ENCODE results near the gene SULT1A2. TPM values are rescaled to one million over a fixed set of nuclear protein-coding genes. Genes with fewer than 3 reads are reported as not detected.
"Not testable (repeated sequence)": the region's sequence is repeated elsewhere in the genome, so short reads cannot be mapped to it uniquely, and the experiment has no call there.

Gene SULT1A2
- under 1 TPM in 1 of 4 donors, not detected in 3; 0.46 TPM for total RNA-seq

- in situ Hi-C loops (cut with MboI; ENCODE audit: low sequenced_read_pairs in 4 of 4) (no loop called here), intact Hi-C loops (cut with DNase I; ENCODE audit: low total_unique reads) (no loop called here)
- ATAC-seq (no peak), DNase-seq (no peak)
- Histone ChIP-seq H3K4me3 (peak within 1 kb of the TSS in 1 of 4 donors; percentile 5), H3K27ac (no peak within 1 kb of the TSS), H3K36me3 (no peaks in the 10 kb centered on the region), H3K4me1 (peaks cover 0 to 10% of the 10 kb centered on the region in 2 donors), H3K9me3 (no peaks in the 10 kb centered on the region), H3K27me3 (no peaks in the 10 kb centered on the region)
- TF ChIP-seq, protein P1, sequence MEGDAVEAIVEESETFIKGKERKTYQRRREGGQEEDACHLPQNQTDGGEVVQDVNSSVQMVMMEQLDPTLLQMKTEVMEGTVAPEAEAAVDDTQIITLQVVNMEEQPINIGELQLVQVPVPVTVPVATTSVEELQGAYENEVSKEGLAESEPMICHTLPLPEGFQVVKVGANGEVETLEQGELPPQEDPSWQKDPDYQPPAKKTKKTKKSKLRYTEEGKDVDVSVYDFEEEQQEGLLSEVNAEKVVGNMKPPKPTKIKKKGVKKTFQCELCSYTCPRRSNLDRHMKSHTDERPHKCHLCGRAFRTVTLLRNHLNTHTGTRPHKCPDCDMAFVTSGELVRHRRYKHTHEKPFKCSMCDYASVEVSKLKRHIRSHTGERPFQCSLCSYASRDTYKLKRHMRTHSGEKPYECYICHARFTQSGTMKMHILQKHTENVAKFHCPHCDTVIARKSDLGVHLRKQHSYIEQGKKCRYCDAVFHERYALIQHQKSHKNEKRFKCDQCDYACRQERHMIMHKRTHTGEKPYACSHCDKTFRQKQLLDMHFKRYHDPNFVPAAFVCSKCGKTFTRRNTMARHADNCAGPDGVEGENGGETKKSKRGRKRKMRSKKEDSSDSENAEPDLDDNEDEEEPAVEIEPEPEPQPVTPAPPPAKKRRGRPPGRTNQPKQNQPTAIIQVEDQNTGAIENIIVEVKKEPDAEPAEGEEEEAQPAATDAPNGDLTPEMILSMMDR (IDR thresholded peaks at IDR 0.05 in 4 of 5, conservative IDR thresholded peaks at IDR 0.05 in 1 of 5), result no peak
- TF ChIP-seq POLR2A (IDR thresholded peaks at IDR 0.05), result no peak
Measured at GRCh38 chr16:28596840-28597691, at the start of gene SULT1A2. TSS of gene SULT1A2 (minus strand) at chr16:28597050. CDS start at chr16:28595930, 1,120 bp downstream.

- intact Hi-C loops (cut with DNase I; ENCODE audit: low total_unique reads); in situ Hi-C loops (cut with MboI; ENCODE audit: low sequenced_read_pairs in 4 of 4); H3K36me3 ChIP-seq; H3K27me3 ChIP-seq; H3K27ac ChIP-seq; ATAC-seq; H3K9me3 ChIP-seq; H3K4me3 ChIP-seq; H3K4me1 ChIP-seq; DNase-seq: not testable (repeated sequence)
Measured at GRCh38 chr16:28639959-28640358, 43.1 kb upstream of the SULT1A2 start.

DNA sequence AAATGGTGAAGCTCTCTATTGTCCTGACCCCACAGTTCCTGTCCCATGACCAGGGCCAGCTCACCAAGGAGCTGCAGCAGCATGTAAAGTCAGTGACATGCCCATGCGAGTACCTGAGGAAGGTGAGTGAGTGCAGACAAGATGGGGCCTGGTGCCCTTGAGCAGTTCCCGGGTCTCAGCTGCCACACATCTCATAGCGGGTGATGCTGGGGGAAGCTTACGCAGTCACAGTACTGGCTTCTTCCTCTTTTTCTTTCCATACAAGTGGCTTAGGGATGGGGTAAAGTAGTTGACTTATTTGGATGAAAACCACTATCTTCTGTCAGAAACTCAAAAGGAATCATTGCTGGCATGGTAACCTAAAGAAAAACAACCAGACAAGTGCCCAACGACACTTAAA lies 41.5 kb upstream of the SULT1A2 start:
- DNase-seq; H3K27me3 ChIP-seq; in situ Hi-C loops (cut with MboI; ENCODE audit: low sequenced_read_pairs in 4 of 4); intact Hi-C loops (cut with DNase I; ENCODE audit: low total_unique reads); H3K36me3 ChIP-seq; H3K4me3 ChIP-seq; H3K4me1 ChIP-seq; H3K27ac ChIP-seq; H3K9me3 ChIP-seq; ATAC-seq: not testable (repeated sequence)

- H3K36me3 ChIP-seq; in situ Hi-C loops (cut with MboI; ENCODE audit: low sequenced_read_pairs in 4 of 4); H3K4me1 ChIP-seq; intact Hi-C loops (cut with DNase I; ENCODE audit: low total_unique reads); H3K27ac ChIP-seq; H3K4me3 ChIP-seq; ATAC-seq; DNase-seq; H3K9me3 ChIP-seq; H3K27me3 ChIP-seq: not testable (repeated sequence)
Measured at GRCh38 chr16:28637765-28638164, 40.9 kb upstream of the SULT1A2 start, which contains the start of gene NPIPB8. TSS of gene NPIPB8 (plus strand) at chr16:28638065. CDS start at chr16:28638361, 296 bp downstream.

GRCh38 chr16:28636093-28636823 lies 39.4 kb upstream of the SULT1A2 start:
- not testable (repeated sequence) for H3K4me3 ChIP-seq, H3K27ac ChIP-seq

GRCh38 chr16:28630905-28631304 lies 34.1 kb upstream of the SULT1A2 start:
- H3K9me3 ChIP-seq; H3K4me3 ChIP-seq; ATAC-seq; intact Hi-C loops (cut with DNase I; ENCODE audit: low total_unique reads); in situ Hi-C loops (cut with MboI; ENCODE audit: low sequenced_read_pairs in 4 of 4); H3K36me3 ChIP-seq; H3K27ac ChIP-seq; H3K27me3 ChIP-seq; DNase-seq; H3K4me1 ChIP-seq: not testable (repeated sequence)

More at GRCh38 chr16:28636093-28636823, 39.4 kb upstream of the SULT1A2 start:
- H3K4me1 ChIP-seq; H3K36me3 ChIP-seq; H3K27me3 ChIP-seq; in situ Hi-C loops (cut with MboI; ENCODE audit: low sequenced_read_pairs in 4 of 4); DNase-seq; ATAC-seq; H3K9me3 ChIP-seq; intact Hi-C loops (cut with DNase I; ENCODE audit: low total_unique reads): not testable (repeated sequence)

DNA sequence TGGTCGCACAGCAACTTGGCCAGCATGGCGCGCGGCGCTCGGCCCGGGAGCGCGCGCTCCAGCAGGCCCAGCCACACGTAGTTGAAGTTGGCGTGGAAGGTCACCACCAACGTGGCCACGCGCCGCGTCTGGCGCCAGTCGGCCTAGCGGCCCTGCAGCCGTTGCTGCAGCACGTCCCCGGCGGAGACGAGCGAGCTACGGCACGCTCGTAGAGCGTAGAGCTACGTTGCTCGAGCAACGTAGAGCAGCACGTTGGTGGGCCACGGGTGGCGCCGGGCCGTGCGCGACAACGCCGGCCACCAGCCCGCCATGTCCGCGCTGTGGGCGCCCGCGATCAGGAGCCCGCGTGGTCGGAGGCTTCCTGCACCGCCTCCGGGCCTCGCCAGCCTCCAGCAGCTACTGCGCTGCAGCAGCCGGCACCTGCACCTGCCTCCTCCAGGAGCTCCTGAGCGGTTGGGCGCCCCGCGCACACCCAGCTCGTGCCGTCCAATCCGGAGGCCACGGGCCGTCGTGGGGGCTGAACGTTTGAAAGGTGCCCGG lies 26.4 kb upstream of the SULT1A2 start:
- intact Hi-C loops (cut with DNase I; ENCODE audit: low total_unique reads), result no loop called here
- H3K4me1 ChIP-seq, result peaks cover 0 to 4% of the 10 kb centered on the region in 2 donors

DNA sequence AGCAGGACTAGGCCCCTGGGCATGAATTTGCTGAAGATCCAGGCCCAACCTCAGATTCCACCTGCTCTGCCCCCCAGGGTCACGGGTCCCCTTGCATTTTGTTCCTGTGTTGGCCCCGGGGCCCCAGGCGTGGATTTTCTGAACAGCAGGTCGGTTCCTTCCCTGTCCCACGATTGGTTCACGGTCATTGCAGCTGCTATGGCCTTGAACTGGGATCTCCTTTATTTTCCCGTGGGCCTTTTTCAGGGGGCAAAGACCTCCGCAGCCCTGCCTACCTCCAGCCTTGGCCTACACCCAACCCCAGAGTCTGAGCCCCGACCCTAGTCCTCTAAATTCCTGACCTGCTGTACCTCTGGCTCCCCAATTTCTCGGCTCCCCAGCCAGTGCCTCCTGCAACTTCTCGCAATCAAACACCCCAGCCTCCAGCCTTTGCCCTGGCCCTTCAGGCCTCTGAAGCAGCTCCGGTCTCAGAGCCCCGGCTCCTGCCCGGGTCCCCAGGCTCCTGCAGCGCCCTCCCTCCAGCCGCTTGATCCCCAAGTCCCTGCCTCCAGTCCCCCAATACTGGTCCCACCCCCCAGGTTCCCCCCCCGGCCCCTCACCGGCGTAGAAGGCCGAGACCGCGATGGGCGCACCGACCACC lies 25.8 kb upstream of the SULT1A2 start:
- DNase-seq; H3K27me3 ChIP-seq; intact Hi-C loops (cut with DNase I; ENCODE audit: low total_unique reads); H3K4me1 ChIP-seq; H3K9me3 ChIP-seq; H3K36me3 ChIP-seq: not testable (repeated sequence)
- in situ Hi-C loops (cut with MboI; ENCODE audit: low sequenced_read_pairs in 4 of 4), result loop anchor here in 1 of 4 donors (25.0 kb wide), 1 partner anchor 135 kb away; the partner anchor contains the start of genes APOBR and CLN3
- peak overlapping the region; percentile 49 to 64 (median 51) for H3K4me3 ChIP-seq
- peak; percentile 28 to 30 for ATAC-seq
- peak overlapping the region in 1 of 4 donors; percentile 14 for H3K27ac ChIP-seq

More for the DNA sequence above, 26.4 kb upstream of the SULT1A2 start:
- no peaks in the 10 kb centered on the region for H3K27me3 ChIP-seq
- peak in 1 of 2 donors; percentile 27 for DNase-seq
- H3K9me3 ChIP-seq, result no peaks in the 10 kb centered on the region
- peak; percentile 80 to 89 for ATAC-seq
- in situ Hi-C loops (cut with MboI; ENCODE audit: low sequenced_read_pairs in 4 of 4), result loop anchor here in 1 of 4 donors (25.0 kb wide), 1 partner anchor 136 kb away; the partner anchor contains the start of genes APOBR and CLN3
- peak overlapping the region; percentile 49 to 64 (median 51) for H3K4me3 ChIP-seq
- no peaks in the 10 kb centered on the region for H3K36me3 ChIP-seq
- peak overlapping the region in 2 of 4 donors; percentile 14 to 26 for H3K27ac ChIP-seq
- no peak for TF ChIP-seq POLR2A (IDR thresholded peaks at IDR 0.05)
- TF ChIP-seq, protein P1 (IDR thresholded peaks at IDR 0.05 in 4 of 5, conservative IDR thresholded peaks at IDR 0.05 in 1 of 5), result no peak

Data from gastrocnemius medialis (tissue), 4 donors.